ENCODE data around the gene APOBEC3B.

GRCh38 chr22:38947321-38948140 is 34.6 kb upstream of the APOBEC3B start:
- TF ChIP-seq, protein P1, sequence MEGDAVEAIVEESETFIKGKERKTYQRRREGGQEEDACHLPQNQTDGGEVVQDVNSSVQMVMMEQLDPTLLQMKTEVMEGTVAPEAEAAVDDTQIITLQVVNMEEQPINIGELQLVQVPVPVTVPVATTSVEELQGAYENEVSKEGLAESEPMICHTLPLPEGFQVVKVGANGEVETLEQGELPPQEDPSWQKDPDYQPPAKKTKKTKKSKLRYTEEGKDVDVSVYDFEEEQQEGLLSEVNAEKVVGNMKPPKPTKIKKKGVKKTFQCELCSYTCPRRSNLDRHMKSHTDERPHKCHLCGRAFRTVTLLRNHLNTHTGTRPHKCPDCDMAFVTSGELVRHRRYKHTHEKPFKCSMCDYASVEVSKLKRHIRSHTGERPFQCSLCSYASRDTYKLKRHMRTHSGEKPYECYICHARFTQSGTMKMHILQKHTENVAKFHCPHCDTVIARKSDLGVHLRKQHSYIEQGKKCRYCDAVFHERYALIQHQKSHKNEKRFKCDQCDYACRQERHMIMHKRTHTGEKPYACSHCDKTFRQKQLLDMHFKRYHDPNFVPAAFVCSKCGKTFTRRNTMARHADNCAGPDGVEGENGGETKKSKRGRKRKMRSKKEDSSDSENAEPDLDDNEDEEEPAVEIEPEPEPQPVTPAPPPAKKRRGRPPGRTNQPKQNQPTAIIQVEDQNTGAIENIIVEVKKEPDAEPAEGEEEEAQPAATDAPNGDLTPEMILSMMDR (IDR thresholded peaks at IDR 0.05), result no peak
- no peak for TF ChIP-seq POLR2A (IDR thresholded peaks at IDR 0.05)
